Liver (tissue), 3 donors: Measurements from ENCODE around the gene RALGDS.

Experiments
- RXRA ChIP-seq, 2 donors: IDR thresholded peaks; 2 replicates each; pipeline ENCODE4 v1.6.1; 2017 to 2018; ENCODE audit warnings: antibody characterized with exemption in 2 of 2, mild to moderate bottlenecking in 1 of 2
- SP1 ChIP-seq: IDR thresholded peaks from 2 replicates; pipeline ENCODE4 v1.6.1; 2018; ENCODE audit warnings: antibody characterized with exemption, mild to moderate bottlenecking
- TF ChIP-seq, protein P1 (sequence below): fragments of 150-350 bp; IDR thresholded peaks from 2 replicates; pipeline ENCODE4 v1.5.1; 2017; ENCODE audit warnings: improper control_type of control experiment, low read depth, low read length; ENCODE audit not compliant: missing input control
- TF ChIP-seq, protein P2 (sequence below): IDR thresholded peaks from 2 replicates; pipeline ENCODE4 v1.6.1; 2016; ENCODE audit warnings: antibody characterized with exemption, mild to moderate bottlenecking
- TF ChIP-seq, protein P3 (sequence below): IDR thresholded peaks from 2 replicates; pipeline ENCODE4 v1.6.1; 2016; ENCODE audit warnings: antibody characterized with exemption
- donor health status: healthy.
- donor health status: healthy.

DNA sequence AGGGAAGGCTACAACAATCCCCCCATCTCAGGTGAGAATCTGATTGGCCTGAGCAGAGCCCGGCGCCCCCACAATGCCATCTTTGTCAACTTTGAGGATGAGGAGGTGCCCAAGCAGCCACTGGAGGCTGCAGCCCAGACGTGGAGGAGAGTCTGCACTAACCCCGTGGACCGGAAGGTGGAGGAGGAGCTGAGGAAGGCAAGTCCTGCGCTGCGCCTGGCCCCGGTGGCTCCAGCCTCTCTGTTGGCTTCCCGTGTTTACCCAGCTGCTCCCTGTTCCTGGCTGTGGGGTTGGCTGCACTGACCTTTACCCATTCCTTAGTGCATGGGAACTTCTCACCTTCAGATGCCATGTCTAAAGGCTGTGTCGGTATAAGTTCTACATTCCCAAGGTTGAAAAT lies 70.3 kb downstream of the RALGDS start:
- TF ChIP-seq, protein P1, sequence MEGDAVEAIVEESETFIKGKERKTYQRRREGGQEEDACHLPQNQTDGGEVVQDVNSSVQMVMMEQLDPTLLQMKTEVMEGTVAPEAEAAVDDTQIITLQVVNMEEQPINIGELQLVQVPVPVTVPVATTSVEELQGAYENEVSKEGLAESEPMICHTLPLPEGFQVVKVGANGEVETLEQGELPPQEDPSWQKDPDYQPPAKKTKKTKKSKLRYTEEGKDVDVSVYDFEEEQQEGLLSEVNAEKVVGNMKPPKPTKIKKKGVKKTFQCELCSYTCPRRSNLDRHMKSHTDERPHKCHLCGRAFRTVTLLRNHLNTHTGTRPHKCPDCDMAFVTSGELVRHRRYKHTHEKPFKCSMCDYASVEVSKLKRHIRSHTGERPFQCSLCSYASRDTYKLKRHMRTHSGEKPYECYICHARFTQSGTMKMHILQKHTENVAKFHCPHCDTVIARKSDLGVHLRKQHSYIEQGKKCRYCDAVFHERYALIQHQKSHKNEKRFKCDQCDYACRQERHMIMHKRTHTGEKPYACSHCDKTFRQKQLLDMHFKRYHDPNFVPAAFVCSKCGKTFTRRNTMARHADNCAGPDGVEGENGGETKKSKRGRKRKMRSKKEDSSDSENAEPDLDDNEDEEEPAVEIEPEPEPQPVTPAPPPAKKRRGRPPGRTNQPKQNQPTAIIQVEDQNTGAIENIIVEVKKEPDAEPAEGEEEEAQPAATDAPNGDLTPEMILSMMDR, result no peak
- TF ChIP-seq, protein P2, sequence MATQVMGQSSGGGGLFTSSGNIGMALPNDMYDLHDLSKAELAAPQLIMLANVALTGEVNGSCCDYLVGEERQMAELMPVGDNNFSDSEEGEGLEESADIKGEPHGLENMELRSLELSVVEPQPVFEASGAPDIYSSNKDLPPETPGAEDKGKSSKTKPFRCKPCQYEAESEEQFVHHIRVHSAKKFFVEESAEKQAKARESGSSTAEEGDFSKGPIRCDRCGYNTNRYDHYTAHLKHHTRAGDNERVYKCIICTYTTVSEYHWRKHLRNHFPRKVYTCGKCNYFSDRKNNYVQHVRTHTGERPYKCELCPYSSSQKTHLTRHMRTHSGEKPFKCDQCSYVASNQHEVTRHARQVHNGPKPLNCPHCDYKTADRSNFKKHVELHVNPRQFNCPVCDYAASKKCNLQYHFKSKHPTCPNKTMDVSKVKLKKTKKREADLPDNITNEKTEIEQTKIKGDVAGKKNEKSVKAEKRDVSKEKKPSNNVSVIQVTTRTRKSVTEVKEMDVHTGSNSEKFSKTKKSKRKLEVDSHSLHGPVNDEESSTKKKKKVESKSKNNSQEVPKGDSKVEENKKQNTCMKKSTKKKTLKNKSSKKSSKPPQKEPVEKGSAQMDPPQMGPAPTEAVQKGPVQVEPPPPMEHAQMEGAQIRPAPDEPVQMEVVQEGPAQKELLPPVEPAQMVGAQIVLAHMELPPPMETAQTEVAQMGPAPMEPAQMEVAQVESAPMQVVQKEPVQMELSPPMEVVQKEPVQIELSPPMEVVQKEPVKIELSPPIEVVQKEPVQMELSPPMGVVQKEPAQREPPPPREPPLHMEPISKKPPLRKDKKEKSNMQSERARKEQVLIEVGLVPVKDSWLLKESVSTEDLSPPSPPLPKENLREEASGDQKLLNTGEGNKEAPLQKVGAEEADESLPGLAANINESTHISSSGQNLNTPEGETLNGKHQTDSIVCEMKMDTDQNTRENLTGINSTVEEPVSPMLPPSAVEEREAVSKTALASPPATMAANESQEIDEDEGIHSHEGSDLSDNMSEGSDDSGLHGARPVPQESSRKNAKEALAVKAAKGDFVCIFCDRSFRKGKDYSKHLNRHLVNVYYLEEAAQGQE, result no peak
- TF ChIP-seq SP1 (no peak), RXRA (IDR thresholded peaks at IDR 0.05) (no peak)
- TF ChIP-seq, protein P3, sequence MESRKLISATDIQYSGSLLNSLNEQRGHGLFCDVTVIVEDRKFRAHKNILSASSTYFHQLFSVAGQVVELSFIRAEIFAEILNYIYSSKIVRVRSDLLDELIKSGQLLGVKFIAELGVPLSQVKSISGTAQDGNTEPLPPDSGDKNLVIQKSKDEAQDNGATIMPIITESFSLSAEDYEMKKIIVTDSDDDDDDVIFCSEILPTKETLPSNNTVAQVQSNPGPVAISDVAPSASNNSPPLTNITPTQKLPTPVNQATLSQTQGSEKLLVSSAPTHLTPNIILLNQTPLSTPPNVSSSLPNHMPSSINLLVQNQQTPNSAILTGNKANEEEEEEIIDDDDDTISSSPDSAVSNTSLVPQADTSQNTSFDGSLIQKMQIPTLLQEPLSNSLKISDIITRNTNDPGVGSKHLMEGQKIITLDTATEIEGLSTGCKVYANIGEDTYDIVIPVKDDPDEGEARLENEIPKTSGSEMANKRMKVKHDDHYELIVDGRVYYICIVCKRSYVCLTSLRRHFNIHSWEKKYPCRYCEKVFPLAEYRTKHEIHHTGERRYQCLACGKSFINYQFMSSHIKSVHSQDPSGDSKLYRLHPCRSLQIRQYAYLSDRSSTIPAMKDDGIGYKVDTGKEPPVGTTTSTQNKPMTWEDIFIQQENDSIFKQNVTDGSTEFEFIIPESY, result no peak
